Left kidney (tissue), 8 donors: ENCODE data around the gene CCNF. TPM values are rescaled to one million over a fixed set of nuclear protein-coding genes. Genes with fewer than 3 reads are reported as not detected.
A peak's percentile ranks its signal among the peaks of the same experiment; 100 is the strongest.
"Not testable (repeated sequence)": the region's sequence is repeated elsewhere in the genome, so short reads cannot be mapped to it uniquely, and the experiment has no call there.

ENCODE experiments used
- DNase-seq: peaks from one replicate; pipeline ENCODE4 v3.0.0-alpha.2; 2013
- long read RNA-seq, 8 donors: transcript quantifications; one replicate each; lab custom pipeline, GENCODE V29; 2026
- polyA plus RNA-seq: library from polyadenylated mRNA; unstranded; fragments of 120-200 nt; gene quantifications from one replicate; pipeline ENCODE4 v1.2.1, GENCODE V29; 2013; ENCODE audit not compliant: insufficient read length

The CCNF gene
- polyA plus RNA-seq = 15.0 TPM
- long read RNA-seq, donor 1, full-length matches to known transcripts = 1 of 1 reads
- long read RNA-seq, donor 1, partial matches to known transcripts = 0 of 1 reads
- long read RNA-seq, donor 1, other reads (novel, unspliced or antisense) = 0 of 1 reads
- long read RNA-seq, donor 2, full-length matches to known transcripts = 1 of 1 reads
- long read RNA-seq, donor 2, partial matches to known transcripts = 0 of 1 reads
- long read RNA-seq, donor 2, other reads (novel, unspliced or antisense) = 0 of 1 reads
- long read RNA-seq, donor 3, full-length matches to known transcripts = 3 of 3 reads
- long read RNA-seq, donor 3, partial matches to known transcripts = 0 of 3 reads
- long read RNA-seq, donor 3, other reads (novel, unspliced or antisense) = 0 of 3 reads
- long read RNA-seq, donor 4 = 0 reads
- long read RNA-seq, donor 5, full-length matches to known transcripts = 2 of 2 reads
- long read RNA-seq, donor 5, partial matches to known transcripts = 0 of 2 reads
- long read RNA-seq, donor 5, other reads (novel, unspliced or antisense) = 0 of 2 reads
- long read RNA-seq, donor 6, full-length matches to known transcripts = 4 of 4 reads
- long read RNA-seq, donor 6, partial matches to known transcripts = 0 of 4 reads
- long read RNA-seq, donor 6, other reads (novel, unspliced or antisense) = 0 of 4 reads
- long read RNA-seq, donor 7, full-length matches to known transcripts = 1 of 1 reads
- long read RNA-seq, donor 7, partial matches to known transcripts = 0 of 1 reads
- long read RNA-seq, donor 7, other reads (novel, unspliced or antisense) = 0 of 1 reads
- long read RNA-seq, donor 8 = 0 reads

GRCh38 chr16:2429034-2429770, at the start of gene CCNF:
Gene CCNF, plus strand, starts transcription at chr16:2429447. Its CDS starts 35 bp downstream, at chr16:2429482.
- DNase-seq = peak; percentile 95

- no peak for DNase-seq
Observed at GRCh38 chr16:2383501-2383900, 45.7 kb upstream of the CCNF start.

- DNase-seq = no peak
Observed at GRCh38 chr16:2384426-2384825, 44.8 kb upstream of the CCNF start.

GRCh38 chr16:2385190-2385836, 43.9 kb upstream of the CCNF start:
- DNase-seq = no peak

GRCh38 chr16:2385982-2386381, 43.3 kb upstream of the CCNF start:
- DNase-seq = not testable (repeated sequence)

GRCh38 chr16:2386990-2387389, 42.3 kb upstream of the CCNF start:
- DNase-seq = no peak

GRCh38 chr16:2388139-2388874, 40.9 kb upstream of the CCNF start:
- DNase-seq = no peak

GRCh38 chr16:2388875-2389433, 40.3 kb upstream of the CCNF start:
- DNase-seq = no peak

- DNase-seq = no peak
Observed at GRCh38 chr16:2392025-2392424, 37.2 kb upstream of the CCNF start.

GRCh38 chr16:2398520-2398919, 30.7 kb upstream of the CCNF start:
- DNase-seq = no peak

- DNase-seq = no peak
Observed at GRCh38 chr16:2404099-2404498, 25.1 kb upstream of the CCNF start.

GRCh38 chr16:2415085-2415484, 14.2 kb upstream of the CCNF start:
- no peak for DNase-seq

- DNase-seq = no peak
Observed at GRCh38 chr16:2420035-2420434, 9.2 kb upstream of the CCNF start.

- DNase-seq = no peak
Observed at GRCh38 chr16:2422123-2422867, 7.0 kb upstream of the CCNF start.

- no peak for DNase-seq
Observed at GRCh38 chr16:2424061-2425007, 4.9 kb upstream of the CCNF start.

- DNase-seq = no peak
Observed at GRCh38 chr16:2425008-2425518, 4.2 kb upstream of the CCNF start.

GRCh38 chr16:2425825-2426430, 3.3 kb upstream of the CCNF start:
- DNase-seq = no peak

- DNase-seq = no peak
Observed at GRCh38 chr16:2426941-2427361, 2.3 kb upstream of the CCNF start.
